Adrenal gland (tissue), 5 donors: ENCODE results near the gene ZBTB7C.

Experiments used
- POLR2A ChIP-seq, 2 donors: fragments of 450-650 bp; IDR thresholded peaks; one replicate each; pipeline ENCODE4 v1.6.1; 2017; ENCODE audit warnings: antibody characterized with exemption in 2 of 2, mild to moderate bottlenecking in 2 of 2, moderate library complexity in 1 of 2
- TF ChIP-seq, protein P1 (sequence below), 6 experiments: fragments of 450-650 bp in 4 of 6; fragments of 200-600 bp in 2 of 6; sonication (generic) in 1 of 6; IDR thresholded peaks; 1 replicate in 5 of 6; 2 replicates in 1 of 6; pipeline versions ENCODE4 v1.5.1 to v1.8.0; 2016 to 2021; ENCODE audit warnings: antibody characterized with exemption in 6 of 6, mild to moderate bottlenecking in 2 of 6, moderate library complexity in 1 of 6
- donor health status: DM: no; HTN: no; CAD: no.

DNA sequence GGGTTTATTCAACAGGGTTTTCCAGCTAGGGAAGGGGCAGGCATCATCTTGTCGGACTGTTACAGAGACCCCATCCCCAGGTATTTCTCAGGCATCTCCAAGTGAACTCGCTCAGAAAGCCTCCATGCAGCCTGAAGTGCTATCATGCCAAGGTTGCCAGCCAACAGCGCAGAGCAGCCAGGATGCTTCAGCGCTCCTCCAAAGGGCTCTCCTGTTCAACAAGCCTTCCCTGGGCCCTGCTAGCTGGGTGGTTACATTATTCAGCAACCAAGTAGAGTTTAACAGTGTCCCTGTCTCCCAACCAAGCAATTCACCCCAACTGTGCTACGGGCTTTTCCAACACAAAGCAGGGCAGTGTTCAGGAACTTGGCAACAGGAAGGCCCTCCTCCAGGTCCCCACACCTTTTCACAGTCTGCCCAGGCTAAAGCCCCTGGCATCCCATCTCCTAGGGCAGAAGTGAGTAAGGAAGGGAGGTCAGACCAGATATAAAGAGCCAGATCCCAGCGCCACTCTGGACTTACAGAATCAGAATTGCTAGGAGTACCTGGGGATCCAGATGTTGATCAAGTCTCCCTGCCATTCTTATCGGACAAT is 52.9 kb downstream of the ZBTB7C start:
- TF ChIP-seq, protein P1, sequence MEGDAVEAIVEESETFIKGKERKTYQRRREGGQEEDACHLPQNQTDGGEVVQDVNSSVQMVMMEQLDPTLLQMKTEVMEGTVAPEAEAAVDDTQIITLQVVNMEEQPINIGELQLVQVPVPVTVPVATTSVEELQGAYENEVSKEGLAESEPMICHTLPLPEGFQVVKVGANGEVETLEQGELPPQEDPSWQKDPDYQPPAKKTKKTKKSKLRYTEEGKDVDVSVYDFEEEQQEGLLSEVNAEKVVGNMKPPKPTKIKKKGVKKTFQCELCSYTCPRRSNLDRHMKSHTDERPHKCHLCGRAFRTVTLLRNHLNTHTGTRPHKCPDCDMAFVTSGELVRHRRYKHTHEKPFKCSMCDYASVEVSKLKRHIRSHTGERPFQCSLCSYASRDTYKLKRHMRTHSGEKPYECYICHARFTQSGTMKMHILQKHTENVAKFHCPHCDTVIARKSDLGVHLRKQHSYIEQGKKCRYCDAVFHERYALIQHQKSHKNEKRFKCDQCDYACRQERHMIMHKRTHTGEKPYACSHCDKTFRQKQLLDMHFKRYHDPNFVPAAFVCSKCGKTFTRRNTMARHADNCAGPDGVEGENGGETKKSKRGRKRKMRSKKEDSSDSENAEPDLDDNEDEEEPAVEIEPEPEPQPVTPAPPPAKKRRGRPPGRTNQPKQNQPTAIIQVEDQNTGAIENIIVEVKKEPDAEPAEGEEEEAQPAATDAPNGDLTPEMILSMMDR (IDR thresholded peaks at IDR 0.05): no peak
- TF ChIP-seq POLR2A (IDR thresholded peaks at IDR 0.05): no peak
